NCI-H1092 (cell line): ENCODE data around the gene FAM187B.

Experiments used
- DNase-seq: peaks from one replicate; lab custom pipeline; 2025; lab: John Stamatoyannopoulos, UW

The FAM187B gene

GRCh38 chr19:35228177-35228930 lies at the start of gene FAM187B:
Gene FAM187B, minus strand, starts transcription at chr19:35228739. Its CDS starts 59 bp downstream, at chr19:35228680.
- DNase-seq, result no peak

- no peak for DNase-seq
Observed at GRCh38 chr19:35276706-35277281, 48.3 kb upstream of the FAM187B start.

- DNase-seq, result no peak
Observed at GRCh38 chr19:35274323-35274722, 45.8 kb upstream of the FAM187B start.

GRCh38 chr19:35273686-35274259 lies 45.2 kb upstream of the FAM187B start:
- DNase-seq, result no peak

- no peak for DNase-seq
Observed at GRCh38 chr19:35272954-35273649, 44.6 kb upstream of the FAM187B start.

GRCh38 chr19:35272122-35272719 lies 43.7 kb upstream of the FAM187B start:
- DNase-seq, result no peak

- DNase-seq, result no peak
Observed at GRCh38 chr19:35271546-35271945, 43.0 kb upstream of the FAM187B start.

- DNase-seq, result no peak
Observed at GRCh38 chr19:35270381-35270811, 41.9 kb upstream of the FAM187B start.

- peak; percentile 42 for DNase-seq
Observed at GRCh38 chr19:35269438-35270117, 41.0 kb upstream of the FAM187B start.

- DNase-seq, result peak; percentile 29
Observed at GRCh38 chr19:35268536-35269437, 40.2 kb upstream of the FAM187B start, which contains the start of gene USF2. Gene USF2, plus strand, starts transcription at chr19:35268962. Its CDS starts 140 bp downstream, at chr19:35269102.

GRCh38 chr19:35267818-35268535 lies 39.4 kb upstream of the FAM187B start:
- DNase-seq, result peak; percentile 46

- peak; percentile 11 for DNase-seq
Observed at GRCh38 chr19:35267353-35267817, 38.8 kb upstream of the FAM187B start.

GRCh38 chr19:35266520-35267352 lies 38.2 kb upstream of the FAM187B start:
- DNase-seq, result no peak

GRCh38 chr19:35265900-35266519 lies 37.5 kb upstream of the FAM187B start:
- DNase-seq, result no peak

- DNase-seq, result no peak
Observed at GRCh38 chr19:35265126-35265899, 36.8 kb upstream of the FAM187B start.

GRCh38 chr19:35264268-35265125 lies 36.0 kb upstream of the FAM187B start:
- DNase-seq, result no peak
